ENCODE measurements around the gene MRPL33. TPM values are rescaled to one million over a fixed set of nuclear protein-coding genes. Genes with fewer than 3 reads are reported as not detected.
A peak's percentile ranks its signal among the peaks of the same experiment; 100 is the strongest.

Gene MRPL33
- total and polyA plus RNA-seq, 2 of the 13 experiments (the other 11 are each of a cell fraction or from before 2014, with no cell fraction given), result 69.7 to 218 TPM

DNA sequence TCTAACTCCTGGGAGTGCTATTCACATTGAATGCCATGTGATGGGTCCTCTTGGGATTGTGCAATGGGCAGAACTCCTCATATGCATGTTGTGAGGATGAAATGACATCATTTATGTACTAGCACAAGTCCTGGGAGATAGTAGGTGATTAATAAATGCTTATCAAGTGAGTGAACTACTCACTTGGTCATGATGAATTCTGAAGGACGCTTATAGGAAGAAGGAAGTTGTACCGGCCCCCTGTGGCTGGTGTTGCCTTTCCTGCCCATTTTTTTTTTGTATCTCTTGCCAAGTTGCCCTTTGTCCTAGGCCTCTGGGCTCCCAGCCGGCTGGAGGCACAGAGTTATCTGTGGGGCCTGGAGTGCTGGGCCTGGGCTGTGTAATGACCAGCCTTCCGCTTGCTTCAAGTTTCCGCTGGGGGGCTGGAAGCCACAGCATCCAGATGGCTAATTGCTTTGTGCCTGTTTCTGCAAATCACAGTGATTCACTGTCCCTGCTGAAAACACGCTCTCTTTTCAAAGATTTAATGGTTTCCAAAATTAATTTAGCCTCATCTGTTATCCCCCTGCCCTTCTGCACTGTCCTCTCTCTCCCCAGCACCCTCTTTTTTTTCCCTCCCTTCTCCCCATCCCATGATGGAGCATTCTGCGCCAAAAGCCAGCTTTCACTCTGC is 33.7 kb upstream of the MRPL33 start (continued):
- TF ChIP-seq, protein P1, sequence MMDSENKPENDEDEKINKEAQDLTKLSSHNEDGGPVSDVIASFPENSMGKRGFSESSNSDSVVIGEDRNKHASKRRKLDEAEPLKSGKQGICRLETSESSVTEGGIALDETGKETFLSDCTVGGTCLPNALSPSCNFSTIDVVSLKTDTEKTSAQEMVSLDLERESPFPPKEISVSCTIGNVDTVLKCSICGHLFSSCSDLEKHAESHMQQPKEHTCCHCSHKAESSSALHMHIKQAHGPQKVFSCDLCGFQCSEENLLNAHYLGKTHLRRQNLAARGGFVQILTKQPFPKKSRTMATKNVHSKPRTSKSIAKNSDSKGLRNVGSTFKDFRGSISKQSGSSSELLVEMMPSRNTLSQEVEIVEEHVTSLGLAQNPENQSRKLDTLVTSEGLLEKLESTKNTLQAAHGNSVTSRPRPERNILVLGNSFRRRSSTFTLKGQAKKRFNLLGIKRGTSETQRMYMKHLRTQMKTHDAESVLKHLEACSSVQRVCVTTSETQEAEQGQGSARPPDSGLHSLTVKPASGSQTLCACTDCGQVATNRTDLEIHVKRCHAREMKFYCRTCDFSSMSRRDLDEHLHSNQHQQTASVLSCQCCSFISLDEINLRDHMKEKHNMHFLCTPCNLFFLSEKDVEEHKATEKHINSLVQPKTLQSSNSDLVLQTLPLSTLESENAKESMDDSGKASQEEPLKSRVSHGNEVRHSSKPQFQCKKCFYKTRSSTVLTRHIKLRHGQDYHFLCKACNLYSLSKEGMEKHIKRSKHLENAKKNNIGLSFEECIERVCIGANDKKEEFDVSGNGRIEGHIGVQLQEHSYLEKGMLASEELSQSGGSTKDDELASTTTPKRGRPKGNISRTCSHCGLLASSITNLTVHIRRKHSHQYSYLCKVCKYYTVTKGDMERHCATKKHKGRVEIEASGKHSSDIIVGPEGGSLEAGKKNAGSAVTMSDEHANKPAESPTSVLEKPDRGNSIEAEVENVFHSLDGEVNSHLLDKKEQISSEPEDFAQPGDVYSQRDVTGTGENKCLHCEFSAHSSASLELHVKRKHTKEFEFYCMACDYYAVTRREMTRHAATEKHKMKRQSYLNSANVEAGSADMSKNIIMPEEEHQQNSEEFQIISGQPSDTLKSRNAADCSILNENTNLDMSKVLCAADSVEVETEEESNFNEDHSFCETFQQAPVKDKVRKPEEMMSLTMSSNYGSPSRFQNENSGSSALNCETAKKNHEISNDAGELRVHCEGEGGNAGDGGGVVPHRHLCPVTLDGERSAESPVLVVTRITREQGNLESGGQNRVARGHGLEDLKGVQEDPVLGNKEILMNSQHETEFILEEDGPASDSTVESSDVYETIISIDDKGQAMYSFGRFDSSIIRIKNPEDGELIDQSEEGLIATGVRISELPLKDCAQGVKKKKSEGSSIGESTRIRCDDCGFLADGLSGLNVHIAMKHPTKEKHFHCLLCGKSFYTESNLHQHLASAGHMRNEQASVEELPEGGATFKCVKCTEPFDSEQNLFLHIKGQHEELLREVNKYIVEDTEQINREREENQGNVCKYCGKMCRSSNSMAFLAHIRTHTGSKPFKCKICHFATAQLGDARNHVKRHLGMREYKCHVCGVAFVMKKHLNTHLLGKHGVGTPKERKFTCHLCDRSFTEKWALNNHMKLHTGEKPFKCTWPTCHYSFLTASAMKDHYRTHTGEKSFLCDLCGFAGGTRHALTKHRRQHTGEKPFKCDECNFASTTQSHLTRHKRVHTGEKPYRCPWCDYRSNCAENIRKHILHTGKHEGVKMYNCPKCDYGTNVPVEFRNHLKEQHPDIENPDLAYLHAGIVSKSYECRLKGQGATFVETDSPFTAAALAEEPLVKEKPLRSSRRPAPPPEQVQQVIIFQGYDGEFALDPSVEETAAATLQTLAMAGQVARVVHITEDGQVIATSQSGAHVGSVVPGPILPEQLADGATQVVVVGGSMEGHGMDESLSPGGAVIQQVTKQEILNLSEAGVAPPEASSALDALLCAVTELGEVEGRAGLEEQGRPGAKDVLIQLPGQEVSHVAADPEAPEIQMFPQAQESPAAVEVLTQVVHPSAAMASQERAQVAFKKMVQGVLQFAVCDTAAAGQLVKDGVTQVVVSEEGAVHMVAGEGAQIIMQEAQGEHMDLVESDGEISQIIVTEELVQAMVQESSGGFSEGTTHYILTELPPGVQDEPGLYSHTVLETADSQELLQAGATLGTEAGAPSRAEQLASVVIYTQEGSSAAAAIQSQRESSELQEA (CRISPR knock-in tag; IDR thresholded peaks at IDR 0.05; ENCODE audit: not compliant biosample characterization), result no peak
- TF ChIP-seq SETDB1 (CRISPR knock-in tag; IDR thresholded peaks at IDR 0.05; ENCODE audit: borderline replicate concordance) (no peak), FOXC1 (CRISPR knock-in tag; IDR thresholded peaks at IDR 0.05; ENCODE audit: borderline replicate concordance) (no peak; the same call in 1 of the 2 replicates), CREM (IDR thresholded peaks at IDR 0.05) (peak; percentile 46; the same call in 1 of the 2 replicates), CREM (CRISPR knock-in tag; IDR thresholded peaks at IDR 0.05) (no peak), ZNF577 (CRISPR knock-in tag; IDR thresholded peaks at IDR 0.05; ENCODE audit: borderline replicate concordance, low read depth) (no peak), DR1 (CRISPR knock-in tag; IDR thresholded peaks at IDR 0.05) (no peak; the same call in 1 of the 2 replicates), ZNF782 (CRISPR knock-in tag; IDR thresholded peaks at IDR 0.05; ENCODE audit: borderline replicate concordance) (no peak; the same call in 1 of the 2 replicates), SCMH1 (CRISPR knock-in tag; IDR thresholded peaks at IDR 0.05; ENCODE audit: borderline replicate concordance) (no peak), GFI1 (CRISPR knock-in tag; IDR thresholded peaks at IDR 0.05; ENCODE audit: borderline replicate concordance) (peak; percentile 98), JDP2 (CRISPR knock-in tag; IDR thresholded peaks at IDR 0.05; ENCODE audit: borderline replicate concordance) (no peak), TP53 (CRISPR knock-in tag; conservative IDR thresholded peaks at IDR 0.05) (no peak), ZFX (CRISPR knock-in tag; IDR thresholded peaks at IDR 0.05; ENCODE audit: low read depth) (peak; percentile 95), GABPB1 (CRISPR knock-in tag; IDR thresholded peaks at IDR 0.05) (peak; percentile 50), TBP (CRISPR knock-in tag; IDR thresholded peaks at IDR 0.05) (no peak)
- TF ChIP-seq, protein P2, sequence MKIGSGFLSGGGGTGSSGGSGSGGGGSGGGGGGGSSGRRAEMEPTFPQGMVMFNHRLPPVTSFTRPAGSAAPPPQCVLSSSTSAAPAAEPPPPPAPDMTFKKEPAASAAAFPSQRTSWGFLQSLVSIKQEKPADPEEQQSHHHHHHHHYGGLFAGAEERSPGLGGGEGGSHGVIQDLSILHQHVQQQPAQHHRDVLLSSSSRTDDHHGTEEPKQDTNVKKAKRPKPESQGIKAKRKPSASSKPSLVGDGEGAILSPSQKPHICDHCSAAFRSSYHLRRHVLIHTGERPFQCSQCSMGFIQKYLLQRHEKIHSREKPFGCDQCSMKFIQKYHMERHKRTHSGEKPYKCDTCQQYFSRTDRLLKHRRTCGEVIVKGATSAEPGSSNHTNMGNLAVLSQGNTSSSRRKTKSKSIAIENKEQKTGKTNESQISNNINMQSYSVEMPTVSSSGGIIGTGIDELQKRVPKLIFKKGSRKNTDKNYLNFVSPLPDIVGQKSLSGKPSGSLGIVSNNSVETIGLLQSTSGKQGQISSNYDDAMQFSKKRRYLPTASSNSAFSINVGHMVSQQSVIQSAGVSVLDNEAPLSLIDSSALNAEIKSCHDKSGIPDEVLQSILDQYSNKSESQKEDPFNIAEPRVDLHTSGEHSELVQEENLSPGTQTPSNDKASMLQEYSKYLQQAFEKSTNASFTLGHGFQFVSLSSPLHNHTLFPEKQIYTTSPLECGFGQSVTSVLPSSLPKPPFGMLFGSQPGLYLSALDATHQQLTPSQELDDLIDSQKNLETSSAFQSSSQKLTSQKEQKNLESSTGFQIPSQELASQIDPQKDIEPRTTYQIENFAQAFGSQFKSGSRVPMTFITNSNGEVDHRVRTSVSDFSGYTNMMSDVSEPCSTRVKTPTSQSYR (CRISPR knock-in tag; IDR thresholded peaks at IDR 0.05; ENCODE audit: borderline replicate concordance), result peak; percentile 36; the same call in 1 of the 2 replicates
- TF ChIP-seq, protein P3, sequence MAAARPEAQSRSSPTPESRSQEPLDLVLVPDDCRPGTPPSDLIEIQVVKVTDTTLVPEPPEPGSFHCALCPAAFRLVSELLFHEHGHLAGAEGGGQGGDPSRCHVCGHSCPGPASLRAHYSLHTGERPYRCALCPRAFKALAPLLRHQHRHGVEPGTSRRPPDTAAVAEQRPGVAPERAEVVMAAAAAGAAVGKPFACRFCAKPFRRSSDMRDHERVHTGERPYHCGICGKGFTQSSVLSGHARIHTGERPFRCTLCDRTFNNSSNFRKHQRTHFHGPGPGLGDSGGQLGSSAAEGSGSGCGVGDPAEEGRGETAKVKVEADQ (CRISPR knock-in tag; IDR thresholded peaks at IDR 0.05; ENCODE audit: borderline replicate concordance), result no peak
